PC-3 (cell line): ENCODE results near the gene ANGPTL8. TPM values are rescaled to one million over a fixed set of nuclear protein-coding genes. Genes with fewer than 3 reads are reported as not detected.

Source experiments
- ATAC-seq: fragments of 200-7000 bp; cut with Tn5 transposase; 2 replicates; pipeline ENCODE4 v1.9.1; 2020; ENCODE audit warnings: mild to moderate bottlenecking, moderate library complexity
- BruUV-seq: library from RNA; stranded (reverse); fragments of 400-500 nt; replicated peaks from 2 replicates; lab custom pipeline; 2021; lab: Mats Ljungman, UMichigan
- CTCF ChIA-PET: fragments of 300-600 bp; sonication (Branson Sonifier 250); formaldehyde crosslinking; loops from one replicate; lab custom pipeline; 2022; ENCODE audit warnings: antibody characterized with exemption; lab: Charles Lee
- POLR2A ChIA-PET: fragments of 300-600 bp; sonication (Branson Sonifier 250); formaldehyde crosslinking; loops from one replicate; lab custom pipeline; 2022; ENCODE audit warnings: antibody characterized with exemption; ENCODE audit not compliant: unreplicated experiment; lab: Charles Lee
- DNase-seq: peaks from one replicate; pipeline ENCODE4 v3.0.0-alpha.2; 2015
- H2AFZ ChIP-seq: fragments of 300-600 bp; sonication (generic); 2 replicates; pipeline ENCODE4 v1.6.0; 2016; ENCODE audit warnings: antibody characterized with exemption, low read length
- H3F3A ChIP-seq: fragments of 300-600 bp; sonication (generic); one replicate; pipeline ENCODE4 v1.6.0; 2017; ENCODE audit warnings: antibody characterized with exemption, low read length, control low read depth, mild to moderate bottlenecking; ENCODE audit not compliant: unreplicated experiment
- H3K27ac ChIP-seq: fragments of 300-600 bp; sonication (generic); 2 replicates; pipeline ENCODE4 v1.5.1; 2016; ENCODE audit warnings: mild to moderate bottlenecking, low read length
- H3K27me3 ChIP-seq: fragments of 300-600 bp; sonication (generic); 2 replicates; pipeline ENCODE4 v1.6.1; 2016; ENCODE audit warnings: low read length, mixed read lengths
- H3K36me3 ChIP-seq: fragments of 300-600 bp; sonication (generic); 2 replicates; pipeline ENCODE4 v1.6.1; 2016; ENCODE audit warnings: low read depth, mixed run types, low read length, mixed read lengths
- H3K4me1 ChIP-seq: fragments of 300-600 bp; sonication (generic); 2 replicates; pipeline ENCODE4 v1.5.1; 2016; ENCODE audit warnings: low read length; ENCODE audit not compliant: insufficient read depth
- H3K4me2 ChIP-seq: fragments of 300-600 bp; sonication (generic); 2 replicates; pipeline ENCODE4 v1.6.0; 2016; ENCODE audit warnings: low read length
- H3K4me3 ChIP-seq: fragments of 300-600 bp; sonication (generic); 2 replicates; pipeline ENCODE4 v1.5.1; 2016; ENCODE audit warnings: mild to moderate bottlenecking, low read length, mixed read lengths
- H3K79me2 ChIP-seq: fragments of 300-600 bp; sonication (generic); 2 replicates; pipeline ENCODE4 v1.6.1; 2017; ENCODE audit warnings: low read length, mixed read lengths
- H3K9ac ChIP-seq: fragments of 300-600 bp; sonication (generic); 2 replicates; pipeline ENCODE4 v1.6.0; 2016; ENCODE audit warnings: mild to moderate bottlenecking, low read length
- H3K9me2 ChIP-seq: fragments of 300-600 bp; sonication (generic); replicated peaks from 2 replicates; pipeline ENCODE4 v1.6.1; 2016; ENCODE audit warnings: mixed run types, low read length, mixed read lengths
- H3K9me3 ChIP-seq: fragments of 300-600 bp; sonication (generic); 2 replicates; pipeline ENCODE4 v1.6.1; 2016; ENCODE audit warnings: low read length, mixed read lengths
- H4K20me1 ChIP-seq: fragments of 300-600 bp; sonication (generic); 2 replicates; pipeline ENCODE4 v1.6.1; 2016; ENCODE audit warnings: low read length, mixed read lengths
- EZH2 ChIP-seq: fragments of 300-600 bp; sonication (generic); IDR thresholded peaks from one replicate; pipeline ENCODE4 v1.6.1; 2017; ENCODE audit warnings: antibody characterized with exemption, mild to moderate bottlenecking, low read length; ENCODE audit not compliant: unreplicated experiment
- EZH2phosphoT487 ChIP-seq: fragments of 300-600 bp; sonication (generic); IDR thresholded peaks from 2 replicates; pipeline ENCODE4 v1.6.1; 2018; ENCODE audit warnings: mild to moderate bottlenecking, antibody characterized with exemption, low read length, borderline replicate concordance
- intact Hi-C: fragments of 100-400 bp; cut with micrococcal nuclease; formaldehyde crosslinking; loops from 2 replicates; pipeline ENCODE4 v1.9.0; 2023
- total RNA-seq: library from RNA; depleted of rRNA; stranded (reverse); fragments of >200 nt; gene quantifications from 2 replicates; pipeline ENCODE4 v1.2.3, GENCODE V29; 2014
- TF ChIP-seq, protein P1 (sequence below): fragments of 300-600 bp; sonication (generic); conservative IDR thresholded peaks from 2 replicates; pipeline ENCODE4 v1.5.1; 2017; ENCODE audit warnings: antibody characterized with exemption, low read depth, mild to moderate bottlenecking, low read length

The ANGPTL8 gene
- total RNA-seq, 1 experiment from 2014 or later: not detected

GRCh38 chr19:11198175-11198534, 41.3 kb upstream of the ANGPTL8 start:
- Histone ChIP-seq H3K9ac (peak overlapping the region; percentile 20; the same call in 1 of the 2 replicates), H3K4me2 (peak overlapping the region; percentile 100), H3K4me3 (peak overlapping the region; percentile 98), H3K27me3 (no peaks in the 10 kb centered on the region), H2AFZ (peak overlapping the region; percentile 71), H3K4me1 (peaks cover 20% of the 10 kb centered on the region), H3K9me3 (no peaks in the 10 kb centered on the region), H3F3A (no peaks in the 10 kb centered on the region), H3K9me2 (no peaks in the 10 kb centered on the region), H3K79me2 (peaks cover 19% of the 10 kb centered on the region), H3K27ac (peak overlapping the region; percentile 12; the same call in 1 of the 2 replicates), H4K20me1 (no peaks in the 10 kb centered on the region), H3K36me3 (peaks cover 7% of the 10 kb centered on the region; the same call in 1 of the 2 replicates)
- CTCF ChIA-PET: interaction anchor here (0.6 to 1.0 kb wide), 3 partner anchors 9 to 59 kb away, joined by 3 to 5 read pairs (median 3); no protein-coding TSS in a partner anchor
- TF ChIP-seq, protein P1, sequence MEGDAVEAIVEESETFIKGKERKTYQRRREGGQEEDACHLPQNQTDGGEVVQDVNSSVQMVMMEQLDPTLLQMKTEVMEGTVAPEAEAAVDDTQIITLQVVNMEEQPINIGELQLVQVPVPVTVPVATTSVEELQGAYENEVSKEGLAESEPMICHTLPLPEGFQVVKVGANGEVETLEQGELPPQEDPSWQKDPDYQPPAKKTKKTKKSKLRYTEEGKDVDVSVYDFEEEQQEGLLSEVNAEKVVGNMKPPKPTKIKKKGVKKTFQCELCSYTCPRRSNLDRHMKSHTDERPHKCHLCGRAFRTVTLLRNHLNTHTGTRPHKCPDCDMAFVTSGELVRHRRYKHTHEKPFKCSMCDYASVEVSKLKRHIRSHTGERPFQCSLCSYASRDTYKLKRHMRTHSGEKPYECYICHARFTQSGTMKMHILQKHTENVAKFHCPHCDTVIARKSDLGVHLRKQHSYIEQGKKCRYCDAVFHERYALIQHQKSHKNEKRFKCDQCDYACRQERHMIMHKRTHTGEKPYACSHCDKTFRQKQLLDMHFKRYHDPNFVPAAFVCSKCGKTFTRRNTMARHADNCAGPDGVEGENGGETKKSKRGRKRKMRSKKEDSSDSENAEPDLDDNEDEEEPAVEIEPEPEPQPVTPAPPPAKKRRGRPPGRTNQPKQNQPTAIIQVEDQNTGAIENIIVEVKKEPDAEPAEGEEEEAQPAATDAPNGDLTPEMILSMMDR: no peak
- intact Hi-C loops: no loop called here
- DNase-seq (no peak), ATAC-seq (no peak)
- POLR2A ChIA-PET: no interaction called here
- TSS peak; percentile 51 for BruUV-seq

GRCh38 chr19:11198769-11199424, 40.5 kb upstream of the ANGPTL8 start:
- TF ChIP-seq EZH2phosphoT487: no peak
- no peak for TF ChIP-seq EZH2
- TF ChIP-seq, protein P1: no peak
- Histone ChIP-seq H3K4me1 (peaks cover 27% of the 10 kb centered on the region), H3F3A (no peaks in the 10 kb centered on the region), H3K9me2 (no peaks in the 10 kb centered on the region), H3K36me3 (peaks cover under 1% of the 10 kb centered on the region; the same call in 1 of the 2 replicates), H3K27me3 (no peaks in the 10 kb centered on the region), H3K4me2 (no peak overlapping the region), H3K27ac (no peak overlapping the region), H3K4me3 (no peak overlapping the region), H3K79me2 (peaks cover 19% of the 10 kb centered on the region), H3K9ac (no peak overlapping the region), H3K9me3 (no peaks in the 10 kb centered on the region), H2AFZ (no peak overlapping the region), H4K20me1 (no peaks in the 10 kb centered on the region)
- BruUV-seq: no TSS peak
- CTCF ChIA-PET: interaction anchor here (1.0 kb wide), 1 partner anchor 8 kb away, joined by 3 read pairs; no protein-coding TSS in a partner anchor
- ATAC-seq: no peak
- intact Hi-C loops: no loop called here
- POLR2A ChIA-PET: no interaction called here
- DNase-seq: no peak

- ATAC-seq (no peak), DNase-seq (no peak)
- Histone ChIP-seq H3K9me3 (no peaks in the 10 kb centered on the region), H3K36me3 (no peaks in the 10 kb centered on the region), H3K9me2 (no peaks in the 10 kb centered on the region), H3K9ac (no peak overlapping the region), H4K20me1 (no peaks in the 10 kb centered on the region), H3K4me2 (no peak overlapping the region), H3K27ac (no peak overlapping the region), H3K4me1 (peaks cover 29% of the 10 kb centered on the region), H3K4me3 (no peak overlapping the region), H2AFZ (no peak overlapping the region), H3K27me3 (no peaks in the 10 kb centered on the region), H3F3A (no peaks in the 10 kb centered on the region), H3K79me2 (peaks cover 19% of the 10 kb centered on the region)
- no TSS peak for BruUV-seq
- CTCF ChIA-PET: no interaction called here
- intact Hi-C loops: no loop called here
- POLR2A ChIA-PET: no interaction called here
- TF ChIP-seq EZH2phosphoT487: no peak
- TF ChIP-seq EZH2: no peak
- TF ChIP-seq, protein P1: no peak
Observed at GRCh38 chr19:11199517-11199916, 39.9 kb upstream of the ANGPTL8 start.
